H9 (cell line): ENCODE measurements around the gene ZNF79. TPM values are rescaled to one million over a fixed set of nuclear protein-coding genes. Genes with fewer than 3 reads are reported as not detected.
A peak's percentile ranks its signal among the peaks of the same experiment; 100 is the strongest.

Experiments
- DNase-seq: peaks from one replicate; pipeline ENCODE4 v3.0.0-alpha.2; 2017
- H2AFZ ChIP-seq: one replicate; pipeline ENCODE4 v1.6.1; 2013; ENCODE audit warnings: mild to moderate bottlenecking, low read length, control low read depth, moderate library complexity
- H2AK5ac ChIP-seq: 2 replicates; pipeline ENCODE4 v1.6.1; 2013; ENCODE audit warnings: low read length, control low read depth, mixed read lengths; ENCODE audit not compliant: insufficient read length
- H2BK120ac ChIP-seq: one replicate; pipeline ENCODE4 v1.6.1; 2013; ENCODE audit warnings: low read depth, mild to moderate bottlenecking, low read length, control low read depth, inconsistent platforms; ENCODE audit not compliant: poor library complexity, severe bottlenecking
- H2BK12ac ChIP-seq: 2 replicates; pipeline ENCODE4 v1.6.1; 2013; ENCODE audit warnings: low read length, control low read depth, mixed read lengths, low read depth; ENCODE audit not compliant: insufficient read length
- H2BK15ac ChIP-seq: 2 replicates; pipeline ENCODE4 v1.6.1; 2013; ENCODE audit warnings: low read depth, low read length, control low read depth
- H2BK20ac ChIP-seq: one replicate; pipeline ENCODE4 v1.6.1; 2013; ENCODE audit warnings: low read depth, mild to moderate bottlenecking, low read length, control low read depth, inconsistent platforms; ENCODE audit not compliant: poor library complexity, severe bottlenecking
- H2BK5ac ChIP-seq: 2 replicates; pipeline ENCODE4 v1.6.1; 2013; ENCODE audit warnings: low read length, control low read depth, mixed read lengths; ENCODE audit not compliant: insufficient read length
- H3K14ac ChIP-seq: 2 replicates; pipeline ENCODE4 v1.6.1; 2013; ENCODE audit warnings: low read length, control low read depth; ENCODE audit not compliant: insufficient read depth
- H3K18ac ChIP-seq: 2 replicates; pipeline ENCODE4 v1.6.1; 2013; ENCODE audit warnings: low read depth, mild to moderate bottlenecking, mixed read lengths, low read length, control low read depth; ENCODE audit not compliant: insufficient read length
- H3K23ac ChIP-seq: 2 replicates; pipeline ENCODE4 v1.6.1; 2013; ENCODE audit warnings: low read length, control low read depth, mixed read lengths, low read depth; ENCODE audit not compliant: insufficient read length
- H3K23me2 ChIP-seq: 2 replicates; pipeline ENCODE4 v1.6.1; 2013; ENCODE audit warnings: low read depth, mild to moderate bottlenecking, mixed read lengths, low read length, control low read depth; ENCODE audit not compliant: insufficient read length, poor library complexity, severe bottlenecking
- H3K27ac ChIP-seq: 2 replicates; pipeline ENCODE4 v1.5.1; 2013; ENCODE audit warnings: low read length, control low read depth, mixed read lengths, low read depth; ENCODE audit not compliant: insufficient read length
- H3K27me3 ChIP-seq: 2 replicates; pipeline ENCODE4 v1.6.1; 2013; ENCODE audit warnings: low read length, control low read depth, inconsistent platforms; ENCODE audit not compliant: insufficient read depth
- H3K4ac ChIP-seq: 2 replicates; pipeline ENCODE4 v1.6.1; 2013; ENCODE audit warnings: low read depth, mild to moderate bottlenecking, control low read depth, inconsistent platforms, low read length, moderate library complexity
- H3K4me1 ChIP-seq: 2 replicates; pipeline ENCODE4 v1.6.1; 2013; ENCODE audit warnings: low read length, control low read depth, inconsistent platforms; ENCODE audit not compliant: insufficient read depth
- H3K4me2 ChIP-seq: 2 replicates; pipeline ENCODE4 v1.6.1; 2013; ENCODE audit warnings: low read length, control low read depth, mixed read lengths; ENCODE audit not compliant: insufficient read length, insufficient read depth
- H3K56ac ChIP-seq: 2 replicates; pipeline ENCODE4 v1.6.1; 2013; ENCODE audit warnings: low read depth, mild to moderate bottlenecking, mixed read lengths, low read length, control low read depth; ENCODE audit not compliant: insufficient read length
- H3K79me1 ChIP-seq: 2 replicates; pipeline ENCODE4 v1.6.1; 2013; ENCODE audit warnings: low read depth, mild to moderate bottlenecking, moderate library complexity, low read length, control low read depth, inconsistent platforms; ENCODE audit not compliant: insufficient read depth, poor library complexity, severe bottlenecking
- H3K79me2 ChIP-seq: 2 replicates; pipeline ENCODE4 v1.6.1; 2013; ENCODE audit warnings: low read length, control low read depth, inconsistent platforms; ENCODE audit not compliant: insufficient read depth
- H3K9ac ChIP-seq: 2 replicates; pipeline ENCODE4 v1.6.1; 2013; ENCODE audit warnings: low read length, control low read depth, mixed read lengths; ENCODE audit not compliant: insufficient read length; ENCODE audit errors: extremely low read depth
- H3K9me3 ChIP-seq: one replicate; pipeline ENCODE4 v1.6.1; 2013; ENCODE audit warnings: low read depth, low read length, inconsistent platforms; ENCODE audit not compliant: control insufficient read depth
- H3T11ph ChIP-seq: one replicate; pipeline ENCODE4 v1.6.1; 2013; ENCODE audit warnings: mild to moderate bottlenecking, low read length, control low read depth, inconsistent platforms
- H4K20me1 ChIP-seq: one replicate; pipeline ENCODE4 v1.6.1; 2013; ENCODE audit not compliant: control insufficient read depth, insufficient read length, insufficient read depth
- H4K5ac ChIP-seq: 2 replicates; pipeline ENCODE4 v1.6.1; 2013; ENCODE audit warnings: low read depth, mild to moderate bottlenecking, mixed read lengths, low read length, control low read depth; ENCODE audit not compliant: insufficient read length
- H4K8ac ChIP-seq: replicated peaks from 2 replicates; pipeline ENCODE4 v1.6.1; 2013; ENCODE audit warnings: low read length, control low read depth, mixed read lengths, low read depth; ENCODE audit not compliant: insufficient read length
- H4K91ac ChIP-seq: 2 replicates; pipeline ENCODE4 v1.6.1; 2013; ENCODE audit warnings: low read depth, mild to moderate bottlenecking, moderate library complexity, mixed read lengths, low read length, control low read depth; ENCODE audit not compliant: insufficient read length
- H3K27ac Mint-ChIP-seq, 3 experiments: 2 replicates in 2 of 3; 3 replicates in 1 of 3; pipeline ENCODE4 v1.8.0; 2020 to 2021; ENCODE audit warnings: mixed read lengths in 3 of 3, mild to moderate bottlenecking in 1 of 3, moderate library complexity in 1 of 3
- H3K27me3 Mint-ChIP-seq: 2 replicates; pipeline ENCODE4 v1.8.0; 2021; ENCODE audit warnings: low read depth, mild to moderate bottlenecking, moderate library complexity, mixed read lengths
- H3K36me3 Mint-ChIP-seq, 3 experiments: 2 replicates in 2 of 3; 3 replicates in 1 of 3; pipeline ENCODE4 v1.8.0; 2020 to 2021; ENCODE audit warnings: low read depth in 3 of 3, mixed read lengths in 3 of 3; ENCODE audit not compliant: insufficient read depth in 1 of 3
- H3K4me1 Mint-ChIP-seq, 2 experiments: 2 replicates each; pipeline ENCODE4 v1.8.0; 2020; ENCODE audit warnings: mixed read lengths in 2 of 2
- H3K4me3 Mint-ChIP-seq, 2 experiments: 2 replicates in 1 of 2; 3 replicates in 1 of 2; pipeline ENCODE4 v1.8.0; 2020 to 2021; ENCODE audit warnings: mild to moderate bottlenecking in 2 of 2, mixed read lengths in 2 of 2, moderate library complexity in 1 of 2
- H3K9me3 Mint-ChIP-seq, 2 experiments: 2 replicates in 1 of 2; 3 replicates in 1 of 2; pipeline ENCODE4 v1.8.0; 2020; ENCODE audit warnings: mild to moderate bottlenecking in 2 of 2, mixed read lengths in 2 of 2, moderate library complexity in 1 of 2
- WGBS: extraction: QIAGEN DNeasy Blood & Tissue Kit; methylation state at CpG from one replicate; pipeline ENCODE4 v1.1.7; 2013; ENCODE audit warnings: missing lambda C conversion rate, low lambda C conversion rate, mixed read lengths; ENCODE audit not compliant: insufficient read length; ENCODE audit errors: extremely low coverage; 5-methylcytosine and 5-hydroxymethylcytosine counted together
- total RNA-seq: library from RNA; stranded (reverse); gene quantifications from 2 replicates; pipeline ENCODE4 v1.2.1, GENCODE V29; 2021
- TF ChIP-seq, protein P1 (sequence below): fragments of 200-600 bp; sonication (generic); conservative IDR thresholded peaks from 3 replicates; pipeline ENCODE4 v1.8.0; 2021; ENCODE audit warnings: antibody characterized with exemption, mild to moderate bottlenecking

The ZNF79 gene
- total RNA-seq, 1 experiment from 2014 or later: 11.5 TPM

- Histone ChIP-seq H4K8ac (no peak overlapping the region), H2BK5ac (no peak overlapping the region), H4K91ac (no peak overlapping the region), H3K18ac (no peak overlapping the region), H3K14ac (no peak overlapping the region), H4K20me1 (no peaks in the 10 kb centered on the region), H2AFZ (no peak overlapping the region), H3K27me3 (no peaks in the 10 kb centered on the region), H2AK5ac (no peak overlapping the region), H3K4me2 (no peak overlapping the region), H3T11ph (no peak overlapping the region), H2BK12ac (no peak overlapping the region), H3K9me3 (no peaks in the 10 kb centered on the region), H2BK120ac (no peak overlapping the region), H3K79me2 (no peaks in the 10 kb centered on the region), H2BK15ac (no peak overlapping the region), H3K79me1 (no peaks in the 10 kb centered on the region), H3K56ac (no peak overlapping the region), H3K4ac (no peak overlapping the region), H3K27ac (no peak overlapping the region), H2BK20ac (no peak overlapping the region), H3K23ac (no peak overlapping the region), H3K9ac (no peak overlapping the region), H4K5ac (no peak overlapping the region), H3K4me1 (no peaks in the 10 kb centered on the region; the same call in 1 of the 2 replicates), H3K23me2 (peaks cover 2% of the 10 kb centered on the region)
- Mint-ChIP-seq H3K4me1 (peaks cover 29 to 31% of the 10 kb centered on the region in 2 experiments), H3K4me3 (no peak overlapping the region), H3K9me3 (no peaks in the 10 kb centered on the region), H3K36me3 (peaks cover 0 to 2% (median 0%) of the 10 kb centered on the region in 3 experiments; a peak in 2 of 7 replicates), H3K27me3 (peaks cover 6% of the 10 kb centered on the region), H3K27ac (0 out of 7 replicates have a peak overlapping the region, but pooled peaks of 1 of the 3 experiments have one; percentile 11)
- DNase-seq: peak; percentile 89
- WGBS: no CpG with 5 or more reads among the region's 12 CpGs
- TF ChIP-seq, protein P1, sequence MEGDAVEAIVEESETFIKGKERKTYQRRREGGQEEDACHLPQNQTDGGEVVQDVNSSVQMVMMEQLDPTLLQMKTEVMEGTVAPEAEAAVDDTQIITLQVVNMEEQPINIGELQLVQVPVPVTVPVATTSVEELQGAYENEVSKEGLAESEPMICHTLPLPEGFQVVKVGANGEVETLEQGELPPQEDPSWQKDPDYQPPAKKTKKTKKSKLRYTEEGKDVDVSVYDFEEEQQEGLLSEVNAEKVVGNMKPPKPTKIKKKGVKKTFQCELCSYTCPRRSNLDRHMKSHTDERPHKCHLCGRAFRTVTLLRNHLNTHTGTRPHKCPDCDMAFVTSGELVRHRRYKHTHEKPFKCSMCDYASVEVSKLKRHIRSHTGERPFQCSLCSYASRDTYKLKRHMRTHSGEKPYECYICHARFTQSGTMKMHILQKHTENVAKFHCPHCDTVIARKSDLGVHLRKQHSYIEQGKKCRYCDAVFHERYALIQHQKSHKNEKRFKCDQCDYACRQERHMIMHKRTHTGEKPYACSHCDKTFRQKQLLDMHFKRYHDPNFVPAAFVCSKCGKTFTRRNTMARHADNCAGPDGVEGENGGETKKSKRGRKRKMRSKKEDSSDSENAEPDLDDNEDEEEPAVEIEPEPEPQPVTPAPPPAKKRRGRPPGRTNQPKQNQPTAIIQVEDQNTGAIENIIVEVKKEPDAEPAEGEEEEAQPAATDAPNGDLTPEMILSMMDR: peak; percentile 69
Measured at GRCh38 chr9:127418037-127418471, 6.1 kb upstream of the ZNF79 start.
